Activated naive CD4-positive, alpha-beta T cell treated with Interleukin-2 at 50 U/mL for 16 hours (primary cell): Measurements from ENCODE around the gene SVOP.
"Not testable (repeated sequence)": the region's sequence is repeated elsewhere in the genome, so short reads cannot be mapped to it uniquely, and the experiment has no call there.

Source experiments
- DNase-seq: peaks from one replicate; pipeline ENCODE4 v3.0.0-alpha.2; 2020

SVOP gene

GRCh38 chr12:108879615-108880254 is 141.1 kb downstream of the SVOP start, which contains the start of gene DAO:
Gene DAO (plus strand): TSS chr12:108880092. CDS start chr12:108885007, 4,915 bp downstream.
- DNase-seq, result no peak

DNA sequence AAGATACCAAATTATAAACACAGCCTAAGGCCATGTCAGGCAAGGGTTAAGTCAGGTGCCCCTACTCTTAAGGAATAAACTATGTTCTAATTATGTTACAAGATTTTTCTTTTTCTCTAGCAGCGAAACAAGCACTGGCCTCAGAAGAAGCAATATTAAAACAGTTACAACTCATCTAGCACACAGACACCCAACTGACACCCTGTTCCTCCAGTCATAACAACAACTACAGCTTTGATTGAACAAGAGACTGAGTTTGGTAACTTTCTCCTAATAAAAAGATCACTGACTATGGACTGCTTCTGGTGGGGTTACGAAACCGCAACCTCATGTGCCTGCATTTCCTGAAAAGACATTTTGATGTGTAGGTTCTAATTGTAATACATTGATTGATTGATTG is 144.3 kb downstream of the SVOP start:
- DNase-seq, result no peak

DNA sequence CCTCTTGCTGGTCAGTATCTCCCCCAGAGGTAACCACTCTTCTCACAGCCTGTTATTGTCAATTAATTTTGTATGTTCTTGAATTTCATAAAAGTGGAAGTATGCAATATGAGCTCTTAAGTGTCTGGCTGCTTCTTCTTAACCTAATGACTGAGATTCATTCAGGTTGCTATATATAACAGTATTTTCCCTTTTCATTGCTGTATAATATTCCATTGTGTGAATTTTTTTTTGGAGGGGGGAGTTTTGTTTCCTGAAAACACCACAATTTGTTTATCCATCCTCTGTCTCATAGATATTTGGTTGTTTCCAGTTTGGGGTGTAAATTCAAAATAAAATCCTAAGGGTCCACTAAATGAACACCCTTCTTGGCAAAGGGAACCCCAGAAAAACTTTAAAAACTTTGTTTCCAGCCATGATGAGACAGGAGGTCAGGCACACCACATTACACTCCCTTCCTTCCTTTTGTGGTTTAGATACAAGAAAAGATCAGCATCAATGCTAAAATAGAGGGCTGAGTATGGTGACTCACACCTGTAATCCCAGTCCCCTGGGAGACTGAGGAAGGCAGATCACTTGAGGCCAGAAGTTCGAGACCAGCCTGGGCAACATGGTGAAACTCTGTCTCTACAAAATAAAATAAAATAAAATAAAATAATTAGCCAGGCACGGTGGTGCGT is 145.0 kb downstream of the SVOP start:
- DNase-seq, result no peak

DNA sequence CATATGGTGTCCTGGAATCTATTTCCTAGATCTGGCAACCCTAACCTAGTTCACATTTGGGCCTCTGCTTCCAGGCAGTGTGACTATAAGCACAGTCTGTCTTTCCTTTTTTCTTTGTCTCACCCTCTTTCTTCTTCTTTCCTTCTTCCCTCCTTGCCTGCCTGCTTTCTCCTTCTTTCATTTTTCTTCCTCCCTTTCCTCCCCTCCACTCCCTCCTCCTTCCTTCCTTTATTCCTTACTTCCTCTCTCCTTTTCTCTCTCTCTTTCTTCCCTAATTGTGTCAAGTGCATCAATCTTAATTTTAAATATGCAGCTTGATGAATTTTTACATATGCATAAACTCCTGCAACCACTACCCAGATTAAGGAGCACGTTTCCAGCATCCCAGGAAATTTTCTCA is 145.6 kb downstream of the SVOP start:
- DNase-seq, result no peak

DNA sequence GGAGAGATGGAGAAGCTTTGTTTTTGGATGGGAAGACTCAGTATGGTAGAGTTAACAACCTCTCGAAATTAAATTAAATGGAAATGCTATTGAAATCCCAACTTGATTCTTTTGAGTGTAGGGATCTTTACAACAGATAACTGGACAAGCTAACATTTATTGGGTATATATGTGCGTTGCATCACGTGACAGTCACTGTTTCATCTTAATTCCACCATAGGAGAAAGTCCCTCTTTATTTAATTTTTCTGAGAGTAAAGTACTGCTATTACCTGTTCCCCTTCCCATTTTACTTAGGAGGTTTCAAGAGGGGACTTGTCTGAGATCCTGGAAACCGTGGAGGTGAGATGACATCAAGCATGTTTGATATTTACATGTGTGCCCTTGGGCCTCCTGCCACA is 152.1 kb downstream of the SVOP start:
- DNase-seq, result no peak

GRCh38 chr12:108866083-108866482 is 154.8 kb downstream of the SVOP start:
- DNase-seq, result not testable (repeated sequence)

GRCh38 chr12:108865169-108865568 is 155.7 kb downstream of the SVOP start:
- DNase-seq, result no peak

GRCh38 chr12:108862588-108862959 is 158.3 kb downstream of the SVOP start:
- DNase-seq, result no peak

- no peak for DNase-seq
These were observed 158.8 kb downstream of the SVOP start for GRCh38 chr12:108861878-108862587.

DNA sequence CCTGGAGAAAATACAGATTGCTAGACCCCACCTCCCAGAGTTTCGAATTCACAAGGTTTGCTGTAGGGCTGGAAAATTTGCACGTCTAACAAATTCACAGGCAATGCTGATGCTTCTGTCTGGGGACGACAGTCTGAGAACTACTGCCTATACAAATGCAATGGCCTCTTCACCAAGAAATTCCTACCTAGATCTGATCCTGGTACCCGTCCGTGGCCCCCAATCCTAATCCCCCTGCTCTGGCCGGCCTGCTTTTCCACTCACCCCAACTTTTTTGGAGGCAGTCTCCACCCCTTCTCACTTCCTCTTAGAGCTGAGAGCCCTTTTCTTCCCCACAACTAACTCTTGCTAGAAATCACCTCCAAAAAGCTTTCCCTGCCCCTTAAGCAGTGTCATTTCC is 160.4 kb downstream of the SVOP start:
- no peak for DNase-seq

DNA sequence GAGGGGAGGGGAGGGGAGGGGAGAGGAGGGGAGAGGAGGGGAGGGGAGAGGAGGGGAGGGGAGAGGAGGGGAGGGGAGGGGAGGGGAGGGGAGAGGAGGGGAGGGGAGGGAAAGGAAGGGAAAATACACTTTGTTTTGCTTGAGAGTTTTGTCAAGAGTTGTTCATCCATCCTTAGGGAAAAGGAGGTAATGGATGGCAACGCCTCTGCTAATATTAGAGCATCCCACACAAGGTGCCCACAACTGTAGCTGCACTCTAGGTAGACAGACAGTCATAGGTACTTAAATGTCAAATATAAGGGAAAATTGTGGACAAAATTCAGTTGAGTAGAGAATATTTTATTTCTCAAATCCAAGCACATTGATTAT is 161.0 kb downstream of the SVOP start:
- no peak for DNase-seq

- DNase-seq, result not testable (repeated sequence)
These were observed 161.5 kb downstream of the SVOP start for GRCh38 chr12:108859141-108859922.

GRCh38 chr12:108858311-108859074 is 162.4 kb downstream of the SVOP start:
- DNase-seq, result no peak
